Iris pigment epithelial cell (primary cell): Measurements from ENCODE around the gene MTSS2.

ENCODE experiments used
- DNase-seq: peaks from one replicate; pipeline ENCODE4 v3.0.0-alpha.2; 2011; ENCODE audit warnings: low read depth

The MTSS2 gene

GRCh38 chr16:70687102-70687511, 1.3 kb upstream of the MTSS2 start:
- DNase-seq, result no peak

DNA sequence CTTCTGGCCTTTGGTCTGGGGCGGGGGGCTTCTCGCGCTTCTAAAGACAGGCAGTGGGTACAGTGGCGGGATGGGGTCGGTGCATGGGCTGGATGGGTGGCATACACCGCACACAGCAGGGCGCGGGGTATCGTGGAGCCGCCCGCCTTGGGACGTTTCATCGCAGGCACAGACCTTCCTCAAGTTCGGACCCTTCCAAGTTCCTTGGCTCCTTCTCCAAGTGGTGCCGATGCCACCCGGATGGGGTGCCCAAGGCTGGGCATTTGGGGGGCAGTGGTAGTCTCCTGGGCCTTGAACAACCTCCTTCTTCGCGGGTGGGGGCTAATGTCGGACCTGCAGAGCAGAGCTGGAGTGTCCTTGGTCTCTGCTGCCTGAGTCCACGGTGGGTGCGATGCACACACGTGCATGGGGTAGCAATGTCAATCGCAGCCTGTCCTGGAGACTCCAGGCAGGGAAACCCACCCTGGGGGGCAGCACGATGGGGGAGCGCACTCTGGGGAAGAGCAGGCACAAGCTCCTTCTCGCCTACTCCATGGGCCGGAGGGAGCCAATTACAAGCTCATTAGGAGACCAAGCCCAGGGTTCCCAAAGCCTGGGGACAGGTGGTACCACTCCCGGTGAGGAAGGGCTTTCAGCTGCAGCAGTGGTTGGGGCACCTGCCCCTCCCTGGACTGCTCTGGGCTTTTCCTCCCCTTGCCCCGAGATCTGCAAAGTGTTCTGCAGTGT, 686 bp upstream of the MTSS2 start:
- no peak for DNase-seq

- DNase-seq, result no peak
These were observed 554 bp downstream of the MTSS2 start for GRCh38 chr16:70685061-70685937.

- no peak for DNase-seq
These were observed 1.4 kb downstream of the MTSS2 start for GRCh38 chr16:70684146-70685060.

- no peak for DNase-seq
These were observed 2.5 kb downstream of the MTSS2 start for GRCh38 chr16:70683146-70683944.

- DNase-seq, result no peak
These were observed 3.4 kb downstream of the MTSS2 start for GRCh38 chr16:70682239-70683145.

GRCh38 chr16:70681382-70682238, 4.2 kb downstream of the MTSS2 start:
- DNase-seq, result no peak

GRCh38 chr16:70680495-70681381, 5.1 kb downstream of the MTSS2 start:
- DNase-seq, result no peak

DNA sequence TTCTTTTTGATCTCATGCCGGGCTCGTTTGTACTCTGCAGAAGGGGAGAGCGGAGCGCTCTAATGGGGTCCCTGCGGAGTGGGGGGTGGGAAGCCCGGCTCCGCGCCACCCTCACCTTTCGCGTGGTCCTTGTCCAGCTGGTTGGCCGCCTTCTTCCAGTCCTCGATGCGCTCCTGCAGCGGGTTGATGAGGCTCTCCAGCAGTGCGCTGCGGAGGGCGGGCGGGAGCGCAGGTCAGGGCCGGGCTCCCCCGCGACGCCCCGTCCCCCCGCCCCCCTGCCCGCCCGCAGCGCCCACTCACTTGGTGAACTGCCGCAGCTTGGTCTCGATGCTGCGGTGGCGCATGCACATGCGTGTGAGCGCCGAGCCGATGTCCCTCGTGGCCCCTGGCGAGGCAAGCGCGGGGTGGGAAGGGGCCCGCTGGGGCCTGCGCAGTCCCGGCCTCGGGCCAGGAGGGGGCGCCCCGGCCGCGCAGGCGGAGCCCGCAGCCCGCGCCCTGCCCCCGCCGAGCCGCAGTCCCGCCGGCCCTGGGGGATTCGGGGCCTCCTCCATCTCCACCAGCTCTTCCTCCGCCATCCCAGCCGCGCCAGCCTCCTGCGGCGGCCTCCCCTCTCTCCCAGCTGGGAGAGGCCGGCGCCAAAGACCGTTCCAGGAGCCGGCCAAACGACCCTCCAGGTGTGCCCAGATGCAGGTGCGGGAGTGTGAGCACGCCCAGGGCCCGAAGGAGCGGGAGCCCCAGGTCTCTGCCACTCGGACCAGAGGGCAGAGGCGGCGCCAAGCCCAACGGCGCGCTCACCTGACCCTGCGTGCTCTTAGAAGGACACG, 6.0 kb downstream of the MTSS2 start:
- no peak for DNase-seq

- DNase-seq, result no peak
These were observed 6.8 kb downstream of the MTSS2 start for GRCh38 chr16:70678898-70679670.

DNA sequence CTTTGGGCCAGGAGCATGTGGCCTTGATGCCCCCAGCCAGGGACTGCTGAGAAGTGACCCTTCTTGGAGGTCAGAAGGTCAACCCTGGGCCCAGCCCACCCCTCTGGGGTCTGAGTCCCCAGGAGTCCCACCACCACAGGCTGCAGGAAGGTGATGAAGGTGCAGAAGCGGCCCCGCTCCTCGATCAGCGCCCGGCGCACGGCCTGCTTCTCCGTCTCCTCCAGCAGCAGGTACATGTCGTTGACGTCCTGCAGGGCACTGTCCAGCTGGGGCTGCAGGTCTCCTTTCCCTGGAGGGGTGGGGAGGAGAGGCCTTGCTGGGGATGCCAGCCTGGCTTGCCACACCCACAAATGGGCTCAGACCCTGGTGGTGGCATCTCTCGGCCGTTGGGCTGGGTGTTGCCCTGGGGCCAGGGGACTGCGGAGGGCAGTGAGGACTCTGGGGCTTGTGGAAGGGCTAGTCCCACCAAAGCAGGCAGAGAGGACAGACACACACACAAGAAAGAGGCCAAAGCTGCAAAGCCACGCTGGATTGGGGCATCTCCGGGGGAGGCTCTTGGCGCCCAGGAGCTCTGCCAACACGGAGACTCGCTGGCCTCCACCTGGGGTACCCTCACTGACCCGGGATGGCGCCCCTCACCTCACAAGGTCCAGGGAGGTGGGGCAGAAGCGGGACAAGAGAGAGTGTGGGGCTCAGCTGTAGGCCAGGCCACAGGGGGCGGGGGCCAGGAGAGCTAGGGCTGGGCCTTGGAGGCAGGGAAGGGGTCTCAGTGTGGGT, 7.5 kb downstream of the MTSS2 start:
- no peak for DNase-seq

DNA sequence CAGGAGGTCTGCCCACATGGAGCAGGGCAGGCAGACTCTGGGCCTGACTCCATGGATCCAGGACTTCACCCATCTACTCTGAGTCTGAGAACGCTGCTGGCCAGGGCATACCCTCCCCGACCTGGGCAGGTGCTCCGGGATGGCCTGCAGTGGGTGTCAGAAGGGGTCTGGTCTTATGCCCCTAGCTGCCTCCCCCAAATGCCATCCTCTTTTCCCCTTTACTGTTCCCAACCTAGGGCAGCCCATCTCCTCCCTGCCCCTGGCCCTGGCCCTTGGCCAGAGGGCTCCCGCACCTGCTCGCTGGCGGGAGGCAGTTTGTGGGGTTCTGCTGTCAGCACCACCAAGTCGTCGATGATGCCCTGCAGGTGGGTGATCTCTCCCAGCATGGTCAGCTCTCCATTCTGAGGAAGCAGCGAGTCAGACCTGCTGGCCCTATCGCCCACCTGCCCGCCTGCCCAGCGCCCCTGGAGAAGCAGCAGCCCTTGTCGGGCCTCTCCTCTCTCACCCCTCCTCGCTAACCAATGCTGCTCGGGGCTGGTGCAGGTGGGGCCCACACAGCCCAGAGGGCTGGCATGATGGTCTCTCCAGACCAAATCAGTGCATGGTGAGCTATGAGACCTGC, 8.2 kb downstream of the MTSS2 start:
- no peak for DNase-seq

GRCh38 chr16:70676675-70677498, 9.0 kb downstream of the MTSS2 start:
- DNase-seq, result no peak

- DNase-seq, result no peak
These were observed 9.9 kb downstream of the MTSS2 start for GRCh38 chr16:70675851-70676513.
